ENCODE measurements around the gene LETM1.

The LETM1 gene

DNA sequence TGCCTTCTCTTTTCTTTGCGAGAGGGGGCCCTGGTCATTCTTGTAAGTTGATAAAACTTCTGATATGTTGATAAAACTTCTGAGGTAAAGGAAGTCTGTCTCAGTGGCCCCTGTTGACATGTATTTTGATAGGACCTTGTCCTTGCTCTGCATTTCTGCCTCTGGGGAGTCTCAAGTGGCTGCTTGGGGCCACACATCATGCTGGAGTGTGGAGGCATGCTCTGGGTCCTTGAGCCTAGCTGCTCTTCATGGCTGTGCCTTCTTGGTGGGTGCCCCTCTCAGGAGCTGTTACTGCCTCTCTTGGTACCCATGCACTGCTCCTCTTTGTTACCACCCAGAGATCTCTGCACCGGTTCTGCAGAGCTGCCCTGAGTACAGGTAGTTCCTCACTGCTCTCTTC, 29.5 kb upstream of the LETM1 start:
- TF ChIP-seq CTCF (IDR thresholded peaks at IDR 0.05): no peak

DNA sequence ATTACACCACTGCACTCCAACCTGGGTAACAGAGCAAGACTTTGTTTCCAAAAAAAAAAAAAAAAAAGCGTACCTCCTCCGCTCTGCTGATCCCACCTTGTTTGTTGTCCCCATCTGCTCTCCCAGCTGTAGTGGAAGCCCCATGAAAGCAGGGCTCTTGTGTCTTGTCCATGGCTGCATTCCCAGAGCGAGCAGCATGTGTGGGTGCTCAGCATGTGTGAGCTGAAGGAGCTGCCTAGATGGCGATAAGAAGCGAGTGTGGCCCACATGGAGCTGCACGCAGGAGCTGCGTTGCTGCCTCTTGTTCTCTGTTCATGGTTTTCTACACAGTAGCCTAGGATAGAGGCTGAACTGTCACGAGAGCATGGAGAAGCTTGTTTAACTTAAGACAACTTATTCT, 27.6 kb upstream of the LETM1 start:
- no peak for TF ChIP-seq CTCF (IDR thresholded peaks at IDR 0.05)

- no peak for TF ChIP-seq CTCF (IDR thresholded peaks at IDR 0.05)
These were observed 26.9 kb upstream of the LETM1 start for GRCh38 chr4:1882850-1883271.

- TF ChIP-seq CTCF (IDR thresholded peaks at IDR 0.05): no peak
These were observed 24.4 kb upstream of the LETM1 start for GRCh38 chr4:1880332-1880731.

GRCh38 chr4:1879485-1879884, 23.5 kb upstream of the LETM1 start:
- no peak for TF ChIP-seq CTCF (IDR thresholded peaks at IDR 0.05)

GRCh38 chr4:1874201-1874600, 18.2 kb upstream of the LETM1 start:
- no peak for TF ChIP-seq CTCF (IDR thresholded peaks at IDR 0.05)

DNA sequence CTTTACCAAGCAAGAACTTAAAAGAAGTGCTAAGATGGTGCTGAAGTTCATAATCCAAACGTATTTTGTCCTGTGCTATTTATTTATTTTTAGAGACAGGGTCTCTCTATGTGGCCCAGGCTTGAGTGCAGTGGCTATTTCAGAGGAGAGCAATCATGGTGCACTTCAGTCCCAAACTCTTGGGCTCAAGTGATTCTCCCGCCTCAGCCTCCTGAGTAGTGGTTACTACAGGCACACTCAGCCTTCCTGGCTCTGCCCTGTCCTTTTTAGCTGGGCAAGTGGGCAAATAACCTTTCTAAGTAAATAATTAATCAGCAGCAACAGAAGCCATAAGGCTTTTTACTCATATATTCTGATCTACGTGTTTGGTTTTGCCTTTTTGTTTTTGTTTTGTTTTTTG, 17.8 kb upstream of the LETM1 start:
- TF ChIP-seq CTCF (IDR thresholded peaks at IDR 0.05): no peak

DNA sequence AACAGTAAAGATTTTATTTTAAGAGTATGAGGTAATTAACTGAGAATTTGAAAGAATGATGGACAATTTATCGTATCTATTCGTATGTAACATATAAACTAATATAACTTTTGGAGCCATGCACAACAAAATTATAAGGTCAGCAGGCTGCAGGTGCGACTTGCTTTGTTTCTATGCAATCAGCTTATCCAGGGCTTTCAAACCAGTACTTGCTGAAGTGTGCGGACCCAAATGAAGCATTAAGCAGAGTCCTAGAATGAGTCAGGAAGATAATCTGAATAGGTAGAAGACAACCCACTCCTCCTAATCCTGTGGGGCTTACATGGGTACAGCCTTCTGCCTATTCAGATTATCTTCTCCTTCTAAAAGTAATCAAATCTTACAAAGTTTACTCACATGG, 17.3 kb upstream of the LETM1 start:
- no peak for TF ChIP-seq CTCF (IDR thresholded peaks at IDR 0.05)
